HEK293T (cell line): ENCODE results near the gene GATAD2B.
A peak's percentile ranks its signal among the peaks of the same experiment; 100 is the strongest.

Source experiments
- CTCF ChIA-PET: fragments of 350-600 bp; formaldehyde crosslinking; extraction: SDS; loops from one replicate; lab custom pipeline; 2021; ENCODE audit warnings: antibody characterized with exemption, inconsistent platforms; lab: Yijun Ruan, JAX
- POLR2A ChIA-PET: fragments of 350-600 bp; formaldehyde crosslinking; extraction: SDS; loops from one replicate; lab custom pipeline; 2020; ENCODE audit warnings: antibody characterized with exemption, inconsistent platforms; lab: Yijun Ruan, JAX
- DNase-seq: peaks from one replicate; pipeline ENCODE4 v3.0.0; 2012; ENCODE audit warnings: mixed read lengths; ENCODE audit errors: extremely low spot score
- ARNT ChIP-seq: fragments of 450-650 bp; IDR thresholded peaks from 2 replicates; pipeline ENCODE4 v1.6.1; 2017; ENCODE audit warnings: mild to moderate bottlenecking
- BHLHE40 ChIP-seq: fragments of 450-650 bp; IDR thresholded peaks from 2 replicates; pipeline ENCODE4 v1.6.1; 2016; ENCODE audit warnings: mild to moderate bottlenecking, moderate library complexity, borderline replicate concordance
- CTBP1 ChIP-seq: fragments of 450-650 bp; IDR thresholded peaks from 2 replicates; pipeline ENCODE4 v1.6.1; 2016; ENCODE audit warnings: borderline replicate concordance
- ELF4 ChIP-seq: fragments of 450-650 bp; IDR thresholded peaks from 2 replicates; pipeline ENCODE4 v1.6.1; 2017; ENCODE audit warnings: antibody characterized with exemption
- FOXA1 ChIP-seq: fragments of 450-650 bp; IDR thresholded peaks from 2 replicates; pipeline ENCODE4 v1.6.1; 2016; ENCODE audit warnings: mild to moderate bottlenecking
- FOXK2 ChIP-seq: fragments of 450-650 bp; IDR thresholded peaks from 2 replicates; pipeline ENCODE4 v1.6.1; 2016; ENCODE audit warnings: mild to moderate bottlenecking
- FOXM1 ChIP-seq: fragments of 450-650 bp; IDR thresholded peaks from 2 replicates; pipeline ENCODE4 v1.6.1; 2017; ENCODE audit warnings: mild to moderate bottlenecking, borderline replicate concordance
- HDGF ChIP-seq: fragments of 450-650 bp; IDR thresholded peaks from 2 replicates; pipeline ENCODE4 v1.6.1; 2017; ENCODE audit warnings: antibody characterized with exemption, borderline replicate concordance
- L3MBTL2 ChIP-seq: fragments of 450-650 bp; conservative IDR thresholded peaks from 2 replicates; pipeline ENCODE4 v1.6.1; 2016; ENCODE audit warnings: mild to moderate bottlenecking
- LEF1 ChIP-seq: fragments of 450-650 bp; IDR thresholded peaks from 2 replicates; pipeline ENCODE4 v1.6.1; 2017; ENCODE audit warnings: mild to moderate bottlenecking, borderline replicate concordance
- NFRKB ChIP-seq: fragments of 450-650 bp; IDR thresholded peaks from 2 replicates; pipeline ENCODE4 v1.6.1; 2016; ENCODE audit warnings: mild to moderate bottlenecking, moderate library complexity
- SP1 ChIP-seq: fragments of 450-650 bp; IDR thresholded peaks from 2 replicates; pipeline ENCODE4 v1.6.1; 2017
- SUZ12 ChIP-seq: fragments of 450-650 bp; IDR thresholded peaks from 2 replicates; pipeline ENCODE4 v1.6.1; 2016; ENCODE audit warnings: mild to moderate bottlenecking
- TARDBP ChIP-seq: fragments of 450-650 bp; IDR thresholded peaks from 2 replicates; pipeline ENCODE4 v1.6.1; 2016
- ZNF384 ChIP-seq: fragments of 450-650 bp; IDR thresholded peaks from 2 replicates; pipeline ENCODE4 v1.6.1; 2016
- TF ChIP-seq, protein P1 (sequence below): fragments of 450-650 bp; IDR thresholded peaks from 2 replicates; pipeline ENCODE4 v1.6.1; 2016

GATAD2B gene

GRCh38 chr1:153928245-153928644, 5.5 kb upstream of the GATAD2B start:
- ChIA-PET POLR2A (interaction anchor here (0.9 to 2.6 kb wide), 5 partner anchors 9 to 39 kb away, joined by 3 to 16 read pairs (median 7); partner anchors contain the start of gene CREB3L4), CTCF (no interaction called here)

DNA sequence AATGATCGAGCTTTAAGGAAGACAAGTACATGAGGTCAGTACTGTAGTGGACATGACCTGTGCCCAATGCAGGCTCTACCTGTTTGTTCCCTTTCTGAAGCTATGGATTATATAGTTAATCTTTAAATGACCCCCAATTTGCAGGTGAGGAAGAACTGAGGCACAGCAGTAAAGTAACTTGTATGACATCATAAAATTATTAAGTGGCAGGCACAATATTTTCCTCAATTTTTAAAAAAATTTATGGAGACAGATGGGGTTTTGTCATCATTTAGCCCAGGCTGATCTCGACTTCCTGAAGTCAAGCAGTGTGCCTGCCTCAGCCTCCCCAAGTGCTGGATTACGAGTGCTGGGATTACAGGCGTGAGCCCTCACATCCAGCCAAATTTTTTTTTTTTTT, 3.6 kb upstream of the GATAD2B start:
- TF ChIP-seq L3MBTL2, result no peak
- TF ChIP-seq TARDBP, result no peak
- no peak for TF ChIP-seq LEF1
- no peak for TF ChIP-seq BHLHE40
- TF ChIP-seq HDGF, result no peak
- POLR2A ChIA-PET, result interaction anchor here (0.6 to 1.3 kb wide), 3 partner anchors 20 to 41 kb away, joined by 3 to 4 read pairs (median 3); partner anchors contain the start of genes CREB3L4, DENND4B and SLC39A1
- DNase-seq, result no peak
- CTCF ChIA-PET, result interaction anchor here (1.1 kb wide), 1 partner anchor 60 kb away, joined by 4 read pairs; the partner anchor contains the start of gene RAB13

More at GRCh38 chr1:153928245-153928644, 5.5 kb upstream of the GATAD2B start:
- TF ChIP-seq FOXM1 (no peak), ZNF384 (no peak), ELF4 (no peak), BHLHE40 (no peak), NFRKB (no peak), FOXK2 (no peak), ARNT (no peak), HDGF (no peak), CTBP1 (no peak), LEF1 (no peak), L3MBTL2 (no peak), TARDBP (no peak), SUZ12 (no peak), SP1 (no peak), FOXA1 (no peak)
- TF ChIP-seq, protein P1, sequence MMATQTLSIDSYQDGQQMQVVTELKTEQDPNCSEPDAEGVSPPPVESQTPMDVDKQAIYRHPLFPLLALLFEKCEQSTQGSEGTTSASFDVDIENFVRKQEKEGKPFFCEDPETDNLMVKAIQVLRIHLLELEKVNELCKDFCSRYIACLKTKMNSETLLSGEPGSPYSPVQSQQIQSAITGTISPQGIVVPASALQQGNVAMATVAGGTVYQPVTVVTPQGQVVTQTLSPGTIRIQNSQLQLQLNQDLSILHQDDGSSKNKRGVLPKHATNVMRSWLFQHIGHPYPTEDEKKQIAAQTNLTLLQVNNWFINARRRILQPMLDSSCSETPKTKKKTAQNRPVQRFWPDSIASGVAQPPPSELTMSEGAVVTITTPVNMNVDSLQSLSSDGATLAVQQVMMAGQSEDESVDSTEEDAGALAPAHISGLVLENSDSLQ, result no peak
- DNase-seq, result no peak

DNA sequence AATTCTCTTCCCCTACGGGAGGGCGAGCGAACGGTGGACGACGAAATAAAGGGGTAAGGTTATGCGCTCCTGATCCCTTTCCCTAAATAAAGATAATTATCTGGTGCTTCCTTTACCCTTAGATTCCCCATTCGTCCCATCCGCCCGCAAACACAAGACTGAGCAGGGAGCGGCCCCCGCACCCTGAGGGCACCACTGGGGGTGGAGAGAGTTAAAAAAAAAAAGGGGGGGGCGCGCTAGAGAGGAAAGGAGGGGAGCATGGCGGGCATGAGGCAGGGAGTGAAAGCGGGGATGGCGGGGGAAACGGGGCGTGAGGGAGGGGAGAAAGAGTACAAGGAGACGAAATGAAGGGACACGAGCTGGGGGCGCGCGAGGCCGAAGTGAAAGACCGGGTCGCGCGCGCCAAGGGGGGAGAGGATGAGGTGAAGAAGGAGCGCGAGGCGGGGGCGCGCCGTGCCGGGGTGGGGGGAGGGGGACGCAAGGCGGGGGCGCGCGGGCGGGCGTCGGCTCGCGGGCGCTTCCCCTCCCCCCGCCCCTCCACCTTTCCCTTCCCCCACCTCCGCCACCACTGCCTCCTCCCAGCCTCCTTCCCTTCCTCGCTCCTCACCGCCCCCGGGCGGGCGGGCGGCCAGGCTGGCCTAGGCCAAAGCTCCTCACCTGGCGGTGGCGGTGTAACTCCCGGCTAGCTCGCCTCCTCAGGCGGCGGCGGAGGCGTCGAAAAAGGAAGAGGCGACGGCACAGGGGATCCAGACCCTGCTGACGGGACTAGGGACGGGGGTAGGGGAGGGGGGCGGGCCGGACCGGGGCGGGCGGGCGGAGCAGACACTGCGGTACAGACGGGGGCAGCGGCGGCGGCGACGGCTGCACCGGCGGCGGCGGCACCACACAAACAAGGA, 448 bp downstream of the GATAD2B start:
- TF ChIP-seq L3MBTL2, result peak; percentile 37; the same call in 1 of the 2 replicates
- TF ChIP-seq NFRKB, result no peak
- ChIA-PET POLR2A (interaction anchor here (0.6 to 5.4 kb wide), 27 partner anchors 9 to 139 kb away, joined by 3 to 45 read pairs (median 5); partner anchors contain the start of genes CREB3L4, CRTC2, DENND4B and JTB), CTCF (interaction anchor here (0.7 to 1.5 kb wide), 5 partner anchors 24 to 64 kb away, joined by 3 to 5 read pairs (median 3); partner anchors contain the start of genes DENND4B, RAB13 and SLC39A1)
- DNase-seq, result peak; percentile 70

DNA sequence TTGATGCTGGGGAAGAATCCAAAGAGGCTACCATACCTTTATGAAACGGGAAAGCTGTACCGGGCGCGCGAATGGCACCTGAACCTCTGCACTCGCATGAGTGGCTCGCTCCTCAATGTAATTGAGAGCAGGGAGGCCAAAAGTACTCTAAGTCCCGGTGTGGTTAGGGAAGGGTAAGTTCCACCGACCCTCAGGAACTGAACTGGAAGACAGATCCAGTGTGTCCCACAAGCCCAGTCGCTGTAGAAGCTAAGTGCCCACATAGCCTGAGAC, 1.0 kb downstream of the GATAD2B start:
- no peak for TF ChIP-seq ARNT
- TF ChIP-seq FOXA1, result no peak
- TF ChIP-seq, protein P1, result no peak
- no peak for TF ChIP-seq ZNF384
- TF ChIP-seq L3MBTL2, result no peak
- TF ChIP-seq SP1, result no peak
- TF ChIP-seq CTBP1, result no peak
- TF ChIP-seq SUZ12, result no peak
- no peak for TF ChIP-seq HDGF
- TF ChIP-seq NFRKB, result no peak
- TF ChIP-seq BHLHE40, result no peak
- TF ChIP-seq FOXK2, result no peak
- TF ChIP-seq ELF4, result no peak
- no peak for TF ChIP-seq LEF1
- no peak for TF ChIP-seq TARDBP
- no peak for TF ChIP-seq FOXM1
- POLR2A ChIA-PET, result interaction anchor here (0.9 to 5.4 kb wide), 17 partner anchors 9 to 138 kb away, joined by 3 to 45 read pairs (median 8); partner anchors contain the start of genes CREB3L4, DENND4B, JTB and SLC39A1
- CTCF ChIA-PET, result interaction anchor here (0.6 to 0.9 kb wide), 3 partner anchors 16 to 46 kb away, joined by 3 read pairs; partner anchors contain the start of gene DENND4B
- peak; percentile 23 for DNase-seq

GRCh38 chr1:153921080-153921802, 1.5 kb downstream of the GATAD2B start:
- TF ChIP-seq HDGF, result no peak
- no peak for TF ChIP-seq BHLHE40
- no peak for TF ChIP-seq ELF4
- no peak for TF ChIP-seq L3MBTL2
- POLR2A ChIA-PET, result interaction anchor here (0.7 to 5.4 kb wide), 19 partner anchors 8 to 137 kb away, joined by 3 to 45 read pairs (median 4); partner anchors contain the start of genes CREB3L4, DENND4B, JTB and RAB13
- peak; percentile 6 for DNase-seq
- CTCF ChIA-PET, result interaction anchor here (0.5 to 0.9 kb wide), 5 partner anchors 10 to 90 kb away, joined by 3 to 6 read pairs (median 3); partner anchors contain the start of gene DENND4B
